Activated T-helper 1 cell treated with Interleukin-2 at 50 U/mL for 16 hours (primary cell): ENCODE data around the gene VNN1.

Source experiments
- DNase-seq: peaks from one replicate; pipeline ENCODE4 v3.0.0-alpha.2; 2020; ENCODE audit warnings: low read depth

Gene VNN1

GRCh38 chr6:132713352-132714134 lies at the start of gene VNN1:
TSS of gene VNN1 (minus strand) at chr6:132714055. CDS start at chr6:132714035, 20 bp downstream.
- no peak for DNase-seq

GRCh38 chr6:132763269-132763668 lies 49.4 kb upstream of the VNN1 start:
- DNase-seq: peak; percentile 25

GRCh38 chr6:132760256-132760655 lies 46.4 kb upstream of the VNN1 start:
- DNase-seq: no peak

DNA sequence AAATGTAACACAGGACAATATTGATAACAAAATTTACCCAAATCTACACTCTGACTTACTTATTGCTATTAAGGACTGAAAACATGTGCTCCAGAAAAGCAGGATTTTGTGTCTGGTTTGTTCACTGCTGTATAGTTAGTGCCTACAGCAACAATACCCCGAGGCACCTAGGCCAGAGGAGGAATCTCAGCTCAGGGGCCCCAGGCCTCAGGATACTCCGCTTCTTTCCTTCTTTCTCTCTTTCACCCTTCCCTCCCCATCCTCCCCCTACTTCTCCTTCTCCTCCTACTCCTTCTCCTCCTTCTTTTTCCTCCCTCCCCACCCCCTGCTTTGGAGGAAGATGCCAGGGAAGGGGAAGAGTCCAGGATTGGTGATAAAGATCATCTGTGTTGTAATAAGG lies 44.8 kb upstream of the VNN1 start:
- DNase-seq: no peak

- DNase-seq: no peak
Measured at GRCh38 chr6:132752255-132752654, 38.4 kb upstream of the VNN1 start.

GRCh38 chr6:132751828-132752227 lies 38.0 kb upstream of the VNN1 start:
- DNase-seq: no peak

DNA sequence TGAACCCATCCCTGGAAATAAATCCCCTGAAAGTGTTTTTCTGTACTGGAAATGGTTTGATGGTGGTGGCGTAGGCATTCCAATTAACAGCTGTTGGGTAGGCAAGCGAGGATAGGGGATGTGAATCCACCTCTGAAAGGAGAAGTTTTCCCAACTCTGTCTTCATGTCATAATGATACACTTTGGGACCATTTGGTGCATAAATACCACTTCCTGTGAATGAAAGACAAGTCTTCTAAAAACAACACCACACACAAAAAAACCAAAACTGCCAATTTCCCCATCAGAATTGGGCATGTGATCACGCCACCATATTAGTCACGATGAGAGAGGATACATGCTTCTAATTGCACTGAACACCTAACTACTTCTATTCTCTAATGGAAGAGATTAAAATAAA lies 37.5 kb upstream of the VNN1 start:
- no peak for DNase-seq

DNA sequence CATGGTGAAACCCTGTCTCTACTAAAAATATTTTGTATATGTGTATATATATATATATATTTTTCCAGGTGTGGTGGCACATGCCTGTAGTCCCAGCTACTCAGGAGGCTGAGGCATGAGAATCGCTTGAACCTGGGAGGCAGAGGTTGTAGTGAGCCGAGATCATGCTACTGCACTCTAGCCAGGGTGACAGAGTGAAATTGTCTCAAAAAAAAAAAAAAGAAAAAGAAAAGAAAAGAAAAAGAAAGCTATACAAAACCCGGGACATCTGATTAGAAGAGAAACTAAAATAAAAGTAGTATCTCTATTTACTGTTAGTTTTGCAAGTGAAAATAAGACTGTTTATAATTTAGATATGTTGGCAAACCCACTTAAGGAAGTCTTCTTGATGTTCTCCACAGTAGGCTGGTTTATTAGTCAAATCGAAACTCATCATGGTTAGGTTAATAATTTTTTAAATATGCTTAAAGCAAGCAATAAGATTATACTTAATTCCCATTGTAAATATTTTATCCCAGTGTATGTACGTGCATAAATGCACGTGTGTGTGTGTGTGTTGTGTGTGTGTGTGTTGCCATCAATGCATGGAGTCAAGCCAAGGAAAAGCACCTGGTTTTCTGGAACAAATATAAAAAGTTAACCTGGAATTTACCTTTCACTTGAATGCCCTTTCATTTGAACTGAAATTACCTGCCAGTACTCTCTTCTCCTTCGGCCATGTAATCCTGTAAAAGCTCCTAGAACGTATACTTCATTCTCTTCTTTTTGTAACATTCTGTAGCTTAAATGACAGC lies 36.8 kb upstream of the VNN1 start:
- no peak for DNase-seq

DNA sequence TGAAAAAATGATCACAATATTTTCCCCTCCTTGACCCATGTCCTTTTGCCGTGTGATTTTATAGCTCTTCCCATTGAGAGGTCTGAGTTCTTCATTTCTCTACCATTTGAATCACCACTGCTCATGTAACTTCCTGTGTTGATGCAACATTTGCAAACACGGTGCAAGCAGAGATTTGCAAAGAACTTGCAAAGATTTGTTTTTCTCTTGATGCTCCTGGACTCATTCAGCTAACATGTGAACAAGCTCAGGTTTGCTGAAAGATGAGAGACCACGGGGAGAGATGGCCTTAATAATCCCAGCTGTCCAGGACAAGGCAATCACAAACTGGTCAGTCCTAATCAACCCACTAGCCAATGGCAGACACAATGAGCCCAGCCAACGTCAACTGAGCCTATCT lies 35.3 kb upstream of the VNN1 start:
- DNase-seq: no peak

DNA sequence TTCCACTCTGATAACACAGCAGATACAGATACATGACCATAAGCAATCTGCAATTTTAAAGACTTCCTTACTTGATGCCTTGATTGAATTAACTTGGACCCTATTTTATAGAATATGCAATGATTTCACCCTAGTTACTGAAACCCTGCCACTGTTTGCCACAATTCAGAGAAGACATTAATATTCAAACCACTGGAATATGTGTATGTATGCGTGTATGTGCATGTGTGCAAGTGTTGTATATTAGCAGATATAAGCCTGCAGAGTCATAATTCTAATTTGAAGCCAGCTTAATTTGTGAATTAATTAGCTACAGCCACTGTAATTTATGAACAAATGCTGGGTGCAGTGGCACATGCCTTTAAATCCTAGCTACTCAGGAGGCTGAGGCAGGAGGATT lies 34.6 kb upstream of the VNN1 start:
- no peak for DNase-seq

GRCh38 chr6:132746048-132746447 lies 32.2 kb upstream of the VNN1 start:
- DNase-seq: no peak

- DNase-seq: no peak
Measured at GRCh38 chr6:132742495-132742894, 28.6 kb upstream of the VNN1 start.

- no peak for DNase-seq
Measured at GRCh38 chr6:132741281-132741680, 27.4 kb upstream of the VNN1 start.

GRCh38 chr6:132736239-132736638 lies 22.4 kb upstream of the VNN1 start:
- DNase-seq: no peak

DNA sequence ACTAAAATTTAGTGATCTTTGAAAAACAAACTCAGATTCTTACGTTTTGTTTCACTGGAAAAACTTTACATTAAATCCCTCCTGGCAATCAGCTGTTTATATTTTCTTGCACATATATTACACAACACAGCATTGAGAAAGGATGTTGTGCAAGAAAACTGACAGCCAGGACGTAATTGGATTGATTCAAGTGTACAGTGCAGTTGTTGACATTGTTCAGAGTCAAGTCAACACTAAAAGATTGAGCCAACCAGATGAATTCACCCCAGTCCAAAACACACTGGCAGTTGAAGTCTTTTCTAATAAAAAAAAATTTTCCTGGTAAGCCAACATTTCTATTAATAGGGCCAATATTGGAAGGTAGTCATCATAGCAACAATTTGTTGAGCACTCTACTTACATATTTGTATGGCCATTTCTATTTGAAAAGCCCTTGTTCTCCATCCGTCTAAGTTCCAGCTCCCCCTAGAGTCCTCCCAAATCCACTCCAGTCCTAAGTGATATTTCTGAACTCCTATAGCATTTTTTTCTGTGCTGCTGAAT lies 20.9 kb upstream of the VNN1 start:
- no peak for DNase-seq

DNA sequence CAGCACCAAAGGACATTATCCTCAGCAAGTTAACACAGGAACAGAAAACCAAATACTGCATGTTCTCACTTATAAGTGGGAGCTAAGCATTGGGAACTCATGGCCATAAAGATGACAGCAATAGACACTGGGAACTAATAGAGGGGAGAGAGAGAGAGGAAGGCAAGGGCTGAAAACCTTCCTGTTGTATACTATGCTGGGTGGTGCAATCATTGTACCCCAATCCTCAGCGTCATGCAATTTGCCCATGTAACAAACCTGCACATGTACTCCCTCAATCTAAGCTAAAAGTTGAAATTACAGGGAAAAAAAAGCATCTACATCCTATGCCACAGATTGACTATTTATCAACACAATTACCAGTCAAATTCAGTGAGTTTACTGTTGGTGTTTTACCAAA lies 20.0 kb upstream of the VNN1 start:
- DNase-seq: no peak

DNA sequence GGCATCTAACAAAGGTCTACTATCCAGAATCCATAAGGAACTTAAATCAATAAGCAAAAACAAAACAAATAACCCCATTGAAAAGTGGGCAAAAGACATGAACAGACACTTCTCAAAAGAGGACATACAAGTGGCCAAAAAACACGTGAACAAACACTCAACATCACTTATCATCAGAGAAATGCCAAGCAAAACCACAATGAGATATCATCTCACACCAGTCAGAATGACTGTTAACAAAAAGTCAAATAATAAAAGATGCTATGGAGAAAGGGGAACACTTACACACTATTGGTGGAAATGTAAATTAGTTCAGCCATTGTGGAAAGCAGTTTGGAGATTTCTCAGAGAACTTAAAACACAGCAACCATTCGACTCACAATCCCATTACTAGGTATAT lies 19.4 kb upstream of the VNN1 start:
- DNase-seq: no peak

DNA sequence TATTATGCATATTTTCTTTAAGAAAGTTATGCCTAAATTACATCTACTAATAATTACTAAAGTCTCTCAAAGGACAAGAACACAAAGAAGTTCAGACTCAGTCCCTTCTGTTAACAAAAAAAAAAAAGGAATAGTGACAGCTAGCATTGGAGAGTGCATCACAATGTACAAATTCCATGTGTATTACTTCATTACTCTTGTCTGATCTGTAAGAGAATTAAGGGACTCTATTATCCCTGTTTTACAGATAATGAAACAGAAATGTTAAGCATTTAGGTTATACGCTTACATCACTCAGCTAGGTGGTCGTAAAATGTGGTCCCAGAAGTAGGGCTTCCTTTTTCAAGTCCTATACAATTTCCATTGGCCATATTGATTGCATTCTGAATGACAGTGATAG lies 17.2 kb upstream of the VNN1 start:
- DNase-seq: no peak

DNA sequence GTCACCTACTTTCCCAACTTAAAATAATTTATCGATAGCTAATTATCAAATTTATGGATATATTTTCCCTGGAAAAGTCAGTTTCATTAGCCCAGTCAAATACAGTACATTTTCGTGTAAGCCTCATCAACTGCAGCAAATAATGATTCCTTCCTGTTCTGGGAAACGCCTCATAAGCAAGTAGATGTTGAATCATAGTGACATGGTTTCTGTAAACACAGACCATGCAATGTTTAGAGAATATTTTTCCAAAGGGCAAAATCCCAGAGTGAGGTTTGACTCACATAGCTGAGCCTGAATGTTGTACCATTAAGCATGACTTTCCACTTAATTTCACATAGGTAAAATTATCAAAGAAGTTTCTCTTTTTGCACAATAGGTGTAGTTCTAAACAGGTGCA lies 16.7 kb upstream of the VNN1 start:
- no peak for DNase-seq

- no peak for DNase-seq
Measured at GRCh38 chr6:132728616-132729015, 14.8 kb upstream of the VNN1 start.

DNA sequence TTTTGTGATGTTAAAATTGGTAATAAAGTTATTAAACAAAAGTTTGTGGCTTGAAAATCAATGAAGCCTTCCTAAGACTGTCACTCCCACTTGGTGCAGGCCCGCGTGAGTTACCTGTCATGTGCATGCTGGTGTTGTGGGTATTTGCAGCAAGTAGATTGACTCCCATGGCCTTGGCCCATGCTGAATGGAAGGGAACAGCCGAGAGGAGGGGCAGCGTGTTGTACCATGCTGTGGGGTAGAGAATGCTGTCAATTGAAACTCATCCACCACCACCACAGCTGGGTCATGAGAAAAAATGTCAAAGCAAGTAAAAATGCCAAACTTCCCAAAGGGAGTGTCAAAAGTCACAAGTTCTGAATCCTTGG lies 12.7 kb upstream of the VNN1 start:
- DNase-seq: no peak

DNA sequence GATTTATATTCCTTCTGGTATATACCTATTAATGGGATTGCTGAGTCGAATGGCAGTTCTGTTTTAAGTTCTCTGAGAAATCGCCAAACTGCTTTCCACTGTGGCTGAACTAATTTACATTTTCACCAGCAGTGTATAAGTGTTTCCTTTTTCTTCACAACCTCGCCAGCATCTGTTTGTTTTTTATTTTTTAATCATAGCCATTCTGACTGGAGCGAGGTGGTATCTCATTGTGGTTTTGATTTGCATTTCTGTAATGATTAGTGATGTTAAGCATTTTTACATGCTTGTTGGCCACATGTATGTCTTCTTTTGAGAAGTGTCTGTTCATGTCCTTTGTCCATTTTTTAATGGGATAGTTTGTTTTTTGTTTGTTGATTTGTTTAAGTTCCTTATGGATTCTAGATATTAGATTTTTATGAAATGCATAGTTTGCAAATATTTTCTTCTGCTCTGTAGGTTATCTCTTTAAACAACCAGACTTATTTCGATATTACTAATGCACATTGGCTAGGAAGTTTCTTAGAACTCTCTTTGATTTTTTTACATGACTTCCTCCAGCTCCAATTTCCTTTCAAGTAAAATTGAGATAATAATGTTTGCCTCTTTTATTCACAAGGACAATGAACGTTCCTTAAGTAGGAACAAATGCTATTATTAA lies 12.2 kb upstream of the VNN1 start:
- no peak for DNase-seq

- DNase-seq: no peak
Measured at GRCh38 chr6:132725471-132725870, 11.6 kb upstream of the VNN1 start.
